A172 (cell line): ENCODE measurements around the gene SAMD1. TPM values are rescaled to one million over a fixed set of nuclear protein-coding genes. Genes with fewer than 3 reads are reported as not detected.

Experiments
- total RNA-seq: library from RNA; depleted of rRNA; stranded (reverse); fragments of >200 nt; shearing (Covaris generic); gene quantifications from 2 replicates; pipeline ENCODE4 v1.2.3, GENCODE V29; 2014; rRNA removed

SAMD1 gene
- total RNA-seq, 1 experiment from 2014 or later: 25.2 TPM

Other genes starting within 250 kb of the SAMD1 start
- not detected in 2 replicates for gene NANOS3, start 213.6 kb downstream of the SAMD1 start, total RNA-seq
- 0.48 and 3.0 TPM in 2 replicates for gene BRME1, start 184.6 kb downstream of the SAMD1 start, total RNA-seq
- gene CC2D1A, start 184.6 kb downstream of the SAMD1 start, total RNA-seq: 29.7 and 30.8 TPM in 2 replicates
- gene PODNL1, start 152.3 kb downstream of the SAMD1 start, total RNA-seq: 1.1 and 2.7 TPM in 2 replicates
- gene DCAF15, start 138.2 kb downstream of the SAMD1 start, total RNA-seq: 41.3 and 41.6 TPM in 2 replicates
- 1.7 and 2.2 TPM in 2 replicates for gene RFX1, start 84.4 kb downstream of the SAMD1 start, total RNA-seq
- not detected in 2 replicates for gene RLN3, start 62.6 kb downstream of the SAMD1 start, total RNA-seq
- gene IL27RA, start 59.0 kb downstream of the SAMD1 start, total RNA-seq: 11.9 and 14.0 TPM in 2 replicates
- gene PALM3, start 28.7 kb downstream of the SAMD1 start, total RNA-seq: 3.0 and 6.2 TPM in 2 replicates
- 0.43 and 2.5 TPM in 2 replicates for gene MISP3, start 18.0 kb downstream of the SAMD1 start, total RNA-seq
- gene C19orf67, start 5.0 kb downstream of the SAMD1 start, total RNA-seq: not detected in 2 replicates
- 43.1 and 72.6 TPM in 2 replicates for gene PRKACA, start 27.0 kb upstream of the SAMD1 start, total RNA-seq
- gene ASF1B, start 45.8 kb upstream of the SAMD1 start, total RNA-seq: 54.9 and 78.9 TPM in 2 replicates
- 5.1 and 7.6 TPM in 2 replicates for gene ADGRL1, start 115.4 kb upstream of the SAMD1 start, total RNA-seq